Measurements from ENCODE around the gene NOX4. TPM values are rescaled to one million over a fixed set of nuclear protein-coding genes. Genes with fewer than 3 reads are reported as not detected.

Gene NOX4
- total and polyA plus RNA-seq, 9 of the 15 experiments (the other 6 are each of a cell fraction or from before 2014, with no cell fraction given): not detected

- H3K27ac ChIP-seq (ENCODE audit: extremely low read depth, low read depth, low read length): no peak overlapping the region
- H3K4me3 ChIP-seq: no peak overlapping the region
- no peaks in the 10 kb centered on the region for H3K79me2 ChIP-seq (ENCODE audit: control insufficient read depth, insufficient read depth, low read length)
- no peak overlapping the region for H2AFZ ChIP-seq (ENCODE audit: low read depth, low read length)
- no peak overlapping the region for H3K4me2 ChIP-seq (ENCODE audit: insufficient read depth, low read length)
- no peaks in the 10 kb centered on the region for H4K20me1 ChIP-seq (replicated peaks; ENCODE audit: control insufficient read depth, insufficient read depth, low read length)
- H3K9me3 ChIP-seq (replicated peaks; ENCODE audit: control insufficient read depth, insufficient read depth, low read depth, low read length): no peaks in the 10 kb centered on the region
- no peaks in the 10 kb centered on the region for H3K4me1 ChIP-seq (replicated peaks in 1 of 2; ENCODE audit: control insufficient read depth in 2 of 2, insufficient read depth in 2 of 2, low read length in 2 of 2)
- no TSS peak for BruUV-seq (replicated peaks)
- DNase-seq (ENCODE audit: extremely low read depth in 1 of 4, low spot score in 3 of 4): no peak
- 0% methylated on average over 2 of the region's 2 CpGs for WGBS (ENCODE audit: insufficient coverage, low coverage, missing lambda C conversion rate)
- no peak overlapping the region for H3K9ac ChIP-seq (ENCODE audit: insufficient read depth in 1 of 2, low read depth in 2 of 2, low read length in 2 of 2)
- H3K9me1 ChIP-seq (ENCODE audit: control insufficient read depth, insufficient read depth, low read length): no peaks in the 10 kb centered on the region
- intact Hi-C loops (cut with micrococcal nuclease): no loop called here
- no peaks in the 10 kb centered on the region for H3K27me3 ChIP-seq (ENCODE audit: control insufficient read depth in 2 of 2, insufficient read depth in 2 of 2, low read length in 2 of 2)
- in situ Hi-C loops (cut with MboI): no loop called here
- no peaks in the 10 kb centered on the region for H3K36me3 ChIP-seq (ENCODE audit: control insufficient read depth, insufficient read depth, low read length)
- ChIA-PET POLR2A (no interaction called here), CTCF (ENCODE audit: low intra/inter-chr PET ratio) (no interaction called here)
- no peak for ATAC-seq
- FAIRE-seq: no peak
- TF ChIP-seq PCBP2 (IDR thresholded peaks at IDR 0.05; ENCODE audit: low read depth, low read length, poor library complexity, severe bottlenecking): no peak
- no peak for TF ChIP-seq ZNF175 (CRISPR knock-in tag; IDR thresholded peaks at IDR 0.05; ENCODE audit: low read depth)
- TF ChIP-seq SMARCB1 (IDR thresholded peaks at IDR 0.05; ENCODE audit: insufficient read length, low read depth): no peak
- no peak for TF ChIP-seq CEBPG (CRISPR knock-in tag; IDR thresholded peaks at IDR 0.05)
- no peak for TF ChIP-seq CEBPG (tag; conservative IDR thresholded peaks at IDR 0.05 in 1 of 2, IDR thresholded peaks at IDR 0.05 in 1 of 2)
- TF ChIP-seq KDM5B (IDR thresholded peaks at IDR 0.05; ENCODE audit: insufficient replicate concordance, low read depth, low read length): no peak
- TF ChIP-seq TFE3 (CRISPR knock-in tag; IDR thresholded peaks at IDR 0.05): no peak
- no peak for TF ChIP-seq ESRRB (CRISPR knock-in tag; IDR thresholded peaks at IDR 0.05; ENCODE audit: borderline replicate concordance)
- TF ChIP-seq TFAM (CRISPR knock-in tag; conservative IDR thresholded peaks at IDR 0.05): no peak
- TF ChIP-seq HNRNPL (IDR thresholded peaks at IDR 0.05; ENCODE audit: low read depth, low read length): no peak
- no peak for TF ChIP-seq TSHZ1 (CRISPR knock-in tag; IDR thresholded peaks at IDR 0.05)
- TF ChIP-seq GABPB2 (CRISPR knock-in tag; conservative IDR thresholded peaks at IDR 0.05): no peak
- no peak for TF ChIP-seq MBD2 (IDR thresholded peaks at IDR 0.05; ENCODE audit: borderline replicate concordance, low read depth)
- TF ChIP-seq, protein P1, sequence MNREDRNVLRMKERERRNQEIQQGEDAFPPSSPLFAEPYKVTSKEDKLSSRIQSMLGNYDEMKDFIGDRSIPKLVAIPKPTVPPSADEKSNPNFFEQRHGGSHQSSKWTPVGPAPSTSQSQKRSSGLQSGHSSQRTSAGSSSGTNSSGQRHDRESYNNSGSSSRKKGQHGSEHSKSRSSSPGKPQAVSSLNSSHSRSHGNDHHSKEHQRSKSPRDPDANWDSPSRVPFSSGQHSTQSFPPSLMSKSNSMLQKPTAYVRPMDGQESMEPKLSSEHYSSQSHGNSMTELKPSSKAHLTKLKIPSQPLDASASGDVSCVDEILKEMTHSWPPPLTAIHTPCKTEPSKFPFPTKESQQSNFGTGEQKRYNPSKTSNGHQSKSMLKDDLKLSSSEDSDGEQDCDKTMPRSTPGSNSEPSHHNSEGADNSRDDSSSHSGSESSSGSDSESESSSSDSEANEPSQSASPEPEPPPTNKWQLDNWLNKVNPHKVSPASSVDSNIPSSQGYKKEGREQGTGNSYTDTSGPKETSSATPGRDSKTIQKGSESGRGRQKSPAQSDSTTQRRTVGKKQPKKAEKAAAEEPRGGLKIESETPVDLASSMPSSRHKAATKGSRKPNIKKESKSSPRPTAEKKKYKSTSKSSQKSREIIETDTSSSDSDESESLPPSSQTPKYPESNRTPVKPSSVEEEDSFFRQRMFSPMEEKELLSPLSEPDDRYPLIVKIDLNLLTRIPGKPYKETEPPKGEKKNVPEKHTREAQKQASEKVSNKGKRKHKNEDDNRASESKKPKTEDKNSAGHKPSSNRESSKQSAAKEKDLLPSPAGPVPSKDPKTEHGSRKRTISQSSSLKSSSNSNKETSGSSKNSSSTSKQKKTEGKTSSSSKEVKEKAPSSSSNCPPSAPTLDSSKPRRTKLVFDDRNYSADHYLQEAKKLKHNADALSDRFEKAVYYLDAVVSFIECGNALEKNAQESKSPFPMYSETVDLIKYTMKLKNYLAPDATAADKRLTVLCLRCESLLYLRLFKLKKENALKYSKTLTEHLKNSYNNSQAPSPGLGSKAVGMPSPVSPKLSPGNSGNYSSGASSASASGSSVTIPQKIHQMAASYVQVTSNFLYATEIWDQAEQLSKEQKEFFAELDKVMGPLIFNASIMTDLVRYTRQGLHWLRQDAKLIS (CRISPR knock-in tag; IDR thresholded peaks at IDR 0.05): no peak
These were observed 30.1 kb upstream of the NOX4 start for GRCh38 chr11:89521294-89521693.

Data from K562 (cell line).